Measurements from ENCODE around the gene GCSAM. TPM values are rescaled to one million over a fixed set of nuclear protein-coding genes. Genes with fewer than 3 reads are reported as not detected.

The GCSAM gene
- total RNA-seq, 2 donors from 2014 or later = 0.12 TPM; not detected in 1

DNA sequence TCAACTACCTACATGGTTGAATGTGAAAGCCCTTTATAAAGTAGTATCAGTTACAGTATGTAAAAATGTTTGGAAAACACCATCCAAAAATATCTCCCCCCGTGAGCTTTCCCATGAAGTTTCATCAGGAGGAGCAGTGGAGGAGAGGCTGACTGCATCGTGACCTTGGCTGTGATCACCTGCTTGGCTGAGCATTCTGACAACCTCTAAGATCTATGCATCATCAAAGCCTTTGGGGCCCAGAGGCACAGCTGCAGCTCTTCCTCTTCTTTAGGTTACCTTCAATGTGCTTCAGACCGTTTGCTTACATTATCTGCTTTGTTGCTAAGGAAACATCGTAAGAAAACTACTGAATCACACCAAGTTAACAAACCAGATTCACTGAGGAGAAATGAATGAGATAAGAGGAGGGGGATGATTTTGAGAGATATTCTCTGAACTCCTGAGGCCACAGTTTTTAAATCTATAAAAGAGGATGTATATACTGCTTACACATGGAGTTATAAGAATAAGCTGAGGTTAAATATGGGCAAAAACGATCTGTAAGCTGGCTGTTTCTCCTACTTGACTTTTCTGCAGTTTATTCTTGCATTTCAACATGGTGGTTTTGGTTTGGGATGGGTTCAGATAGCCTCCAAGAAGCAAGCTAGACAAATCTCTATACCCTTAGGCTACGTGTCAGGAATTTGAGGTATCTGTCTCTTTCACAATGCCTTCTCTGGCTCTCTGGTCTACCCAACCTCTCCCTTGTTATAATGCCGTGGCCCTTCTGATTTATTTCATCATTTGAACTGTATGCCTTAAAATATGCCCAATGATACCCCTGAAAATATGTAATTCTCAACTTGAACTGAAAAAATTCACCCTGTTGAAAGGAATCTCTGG lies 4.0 kb downstream of the GCSAM start:
- TF ChIP-seq CTCF (IDR thresholded peaks at IDR 0.05) = no peak
- no peaks in the 10 kb centered on the region for H3K9me3 ChIP-seq
- H3K4me3 ChIP-seq = no peak overlapping the region
- no peak for DNase-seq (ENCODE audit: low spot score)
- H3K4me1 ChIP-seq = peaks cover 0 to 17% of the 10 kb centered on the region in 2 donors
- no peaks in the 10 kb centered on the region for H3K36me3 ChIP-seq
- H3K27me3 ChIP-seq = no peaks in the 10 kb centered on the region
- H3K27ac ChIP-seq = no peak overlapping the region

- Histone ChIP-seq H3K4me3 (no peak overlapping the region), H3K36me3 (no peaks in the 10 kb centered on the region), H3K4me1 (peaks cover 0 to 17% of the 10 kb centered on the region in 2 donors), H3K27me3 (no peaks in the 10 kb centered on the region), H3K27ac (no peak overlapping the region), H3K9me3 (no peaks in the 10 kb centered on the region)
- no peak for DNase-seq (ENCODE audit: low spot score)
- no peak for TF ChIP-seq CTCF (IDR thresholded peaks at IDR 0.05)
Measured at GRCh38 chr3:112127522-112128494, 5.2 kb downstream of the GCSAM start.

- Histone ChIP-seq H3K27ac (no peak overlapping the region), H3K4me3 (no peak overlapping the region), H3K27me3 (no peaks in the 10 kb centered on the region), H3K4me1 (peaks cover 0 to 17% of the 10 kb centered on the region in 2 donors), H3K9me3 (no peaks in the 10 kb centered on the region), H3K36me3 (no peaks in the 10 kb centered on the region)
- no peak for TF ChIP-seq CTCF (IDR thresholded peaks at IDR 0.05)
- no peak for DNase-seq (ENCODE audit: low spot score)
Measured at GRCh38 chr3:112126511-112126911, 6.5 kb downstream of the GCSAM start.

GRCh38 chr3:112124907-112125607 lies 8.0 kb downstream of the GCSAM start:
- H3K9me3 ChIP-seq = no peaks in the 10 kb centered on the region

More at GRCh38 chr3:112124907-112125607, 8.0 kb downstream of the GCSAM start:
- no peak for TF ChIP-seq CTCF (IDR thresholded peaks at IDR 0.05)
- Histone ChIP-seq H3K4me1 (peaks cover 0 to 17% of the 10 kb centered on the region in 2 donors), H3K27me3 (no peaks in the 10 kb centered on the region), H3K27ac (no peak overlapping the region), H3K4me3 (no peak overlapping the region), H3K36me3 (no peaks in the 10 kb centered on the region)
- DNase-seq (ENCODE audit: low spot score) = no peak
